Cardiac muscle cell (in vitro differentiated cells and primary cell): ENCODE results near the gene CES2. TPM values are rescaled to one million over a fixed set of nuclear protein-coding genes. Genes with fewer than 3 reads are reported as not detected.
A peak's percentile ranks its signal among the peaks of the same experiment; 100 is the strongest.

Experiments
- DNase-seq, 2 donors: peaks; one replicate each; pipeline versions ENCODE4 v3.0.0 to v3.0.0-alpha.2; 2010 to 2017; ENCODE audit warnings: low read depth in 1 of 2, low spot score in 1 of 2
- H3K27ac ChIP-seq: fragments of 200-600 bp; sonication (generic); 2 replicates; pipeline ENCODE4 v1.5.1; 2016
- H3K27me3 ChIP-seq: fragments of 200-600 bp; sonication (generic); 2 replicates; pipeline ENCODE4 v1.6.0; 2016; ENCODE audit warnings: control low read depth
- H3K36me3 ChIP-seq: fragments of 200-600 bp; sonication (generic); 2 replicates; pipeline ENCODE4 v1.5.1; 2016; ENCODE audit warnings: control low read depth
- H3K4me1 ChIP-seq: fragments of 200-600 bp; sonication (generic); 2 replicates; pipeline ENCODE4 v1.8.1; 2017; ENCODE audit warnings: low read depth, mild to moderate bottlenecking, mixed run types
- H3K4me3 ChIP-seq: fragments of 200-600 bp; sonication (generic); 2 replicates; pipeline ENCODE4 v1.5.1; 2016; ENCODE audit warnings: mild to moderate bottlenecking
- H3K9me3 ChIP-seq: fragments of 200-600 bp; sonication (generic); 2 replicates; pipeline ENCODE4 v1.5.1; 2017; ENCODE audit warnings: low read depth, mild to moderate bottlenecking, control low read depth
- CTCF ChIP-seq: IDR thresholded peaks from 2 replicates; pipeline ENCODE4 v1.5.1; 2012; ENCODE audit warnings: low read depth, mild to moderate bottlenecking, low read length
- polyA plus RNA-seq: library from polyadenylated mRNA; unstranded; fragments of >200 nt; fragmentation: Nextera tagmentation; extraction: Ambion mirVana; gene quantifications from 2 replicates; pipeline ENCODE4 v1.2.1, GENCODE V29; 2016
- total RNA-seq: library from RNA; depleted of rRNA; stranded (reverse); fragments of >200 nt; gene quantifications from 2 replicates; pipeline ENCODE4 v1.2.3, GENCODE V29; 2016

CES2 gene
- total and polyA plus RNA-seq, 2 experiments from 2014 or later, result 69.1 to 84.2 TPM

GRCh38 chr16:66920924-66921680, 14.2 kb upstream of the CES2 start:
- no peak for TF ChIP-seq CTCF

GRCh38 chr16:66921729-66922450, 13.4 kb upstream of the CES2 start:
- Histone ChIP-seq H3K27ac (peak overlapping the region; percentile 61), H3K9me3 (no peaks in the 10 kb centered on the region), H3K4me3 (no peak overlapping the region), H3K4me1 (peaks cover 51% of the 10 kb centered on the region), H3K36me3 (no peaks in the 10 kb centered on the region), H3K27me3 (no peaks in the 10 kb centered on the region)
- no peak for TF ChIP-seq CTCF
- DNase-seq, result no peak

More at GRCh38 chr16:66920924-66921680, 14.2 kb upstream of the CES2 start:
- Histone ChIP-seq H3K4me3 (no peak overlapping the region), H3K9me3 (no peaks in the 10 kb centered on the region), H3K27ac (peak overlapping the region; percentile 61), H3K4me1 (peaks cover 43% of the 10 kb centered on the region), H3K27me3 (no peaks in the 10 kb centered on the region), H3K36me3 (no peaks in the 10 kb centered on the region)
- no peak for DNase-seq

GRCh38 chr16:66923247-66923731, 12.0 kb upstream of the CES2 start:
- peak in 1 of 2 donors; percentile 83 for DNase-seq
- Histone ChIP-seq H3K36me3 (no peaks in the 10 kb centered on the region), H3K27me3 (no peaks in the 10 kb centered on the region), H3K9me3 (no peaks in the 10 kb centered on the region), H3K4me1 (peaks cover 58% of the 10 kb centered on the region), H3K4me3 (peak overlapping the region; percentile 92), H3K27ac (peak overlapping the region; percentile 14)
- TF ChIP-seq CTCF, result no peak

GRCh38 chr16:66923866-66924265, 11.4 kb upstream of the CES2 start:
- H3K27ac ChIP-seq, result peak overlapping the region; percentile 27
- peak overlapping the region; percentile 92 for H3K4me3 ChIP-seq
- TF ChIP-seq CTCF, result no peak
- no peaks in the 10 kb centered on the region for H3K36me3 ChIP-seq
- no peaks in the 10 kb centered on the region for H3K27me3 ChIP-seq
- no peaks in the 10 kb centered on the region for H3K9me3 ChIP-seq
- DNase-seq, result no peak
- H3K4me1 ChIP-seq, result peaks cover 55% of the 10 kb centered on the region

GRCh38 chr16:66924527-66925321, 10.6 kb upstream of the CES2 start:
- Histone ChIP-seq H3K4me3 (peak overlapping the region; percentile 92), H3K36me3 (no peaks in the 10 kb centered on the region), H3K27ac (peak overlapping the region; percentile 80), H3K27me3 (no peaks in the 10 kb centered on the region), H3K4me1 (peaks cover 50% of the 10 kb centered on the region), H3K9me3 (no peaks in the 10 kb centered on the region)
- TF ChIP-seq CTCF, result peak; percentile 28
- peak in 1 of 2 donors; percentile 83 for DNase-seq
